Caco-2 (cell line): ENCODE results near the gene PGR. TPM values are rescaled to one million over a fixed set of nuclear protein-coding genes. Genes with fewer than 3 reads are reported as not detected.

ENCODE experiments used
- BruUV-seq: library from RNA; stranded (reverse); fragments of 400-500 nt; replicated peaks from 2 replicates; lab custom pipeline; 2021; lab: Mats Ljungman, UMichigan
- CTCF ChIA-PET: fragments of 300-600 bp; sonication (Branson Sonifier 250); formaldehyde crosslinking; loops from one replicate; lab custom pipeline; 2022; ENCODE audit warnings: antibody characterized with exemption; lab: Charles Lee
- POLR2A ChIA-PET: fragments of 300-600 bp; sonication (Branson Sonifier 250); formaldehyde crosslinking; loops from one replicate; lab custom pipeline; 2022; ENCODE audit warnings: antibody characterized with exemption; lab: Charles Lee
- DNase-seq, 2 experiments: peaks; one replicate each; pipeline versions ENCODE4 v3.0.0 to v3.0.0-alpha.2; 2020 to 2022
- H3K27me3 ChIP-seq: replicated peaks from 2 replicates; pipeline ENCODE4 v1.6.0; 2011; ENCODE audit warnings: low read length; ENCODE audit not compliant: control insufficient read depth, insufficient read depth
- H3K36me3 ChIP-seq: 2 replicates; pipeline ENCODE4 v1.5.1; 2011; ENCODE audit warnings: low read length; ENCODE audit not compliant: control insufficient read depth, insufficient read depth
- H3K4me1 ChIP-seq: fragments of 250-450 bp; sonication (Bioruptor Pico); 2 replicates; pipeline ENCODE4 v1.5.1; 2020; ENCODE audit warnings: mild to moderate bottlenecking
- H3K4me3 ChIP-seq: 2 replicates; pipeline ENCODE4 v1.5.1; 2011; ENCODE audit warnings: low read depth, mild to moderate bottlenecking, control low read depth, low read length
- H3K9me3 ChIP-seq: fragments of 250-450 bp; sonication (Bioruptor Pico); 2 replicates; pipeline ENCODE4 v1.5.1; 2020; ENCODE audit warnings: mild to moderate bottlenecking, moderate library complexity
- H3K27ac Mint-ChIP-seq: one replicate; pipeline ENCODE4 v1.8.0; 2022; ENCODE audit warnings: mixed read lengths; ENCODE audit not compliant: unreplicated experiment
- H3K27me3 Mint-ChIP-seq: one replicate; pipeline ENCODE4 v1.8.0; 2022; ENCODE audit warnings: mixed read lengths; ENCODE audit not compliant: insufficient read depth, unreplicated experiment
- H3K36me3 Mint-ChIP-seq: one replicate; pipeline ENCODE4 v1.8.0; 2022; ENCODE audit warnings: mild to moderate bottlenecking, mixed read lengths; ENCODE audit not compliant: insufficient read depth, unreplicated experiment
- H3K4me1 Mint-ChIP-seq: one replicate; pipeline ENCODE4 v1.8.0; 2022; ENCODE audit warnings: low read depth, mixed read lengths; ENCODE audit not compliant: unreplicated experiment
- H3K4me3 Mint-ChIP-seq: one replicate; pipeline ENCODE4 v1.8.0; 2022; ENCODE audit warnings: mild to moderate bottlenecking, moderate library complexity, mixed read lengths; ENCODE audit not compliant: unreplicated experiment
- H3K9me3 Mint-ChIP-seq: one replicate; pipeline ENCODE4 v1.8.0; 2022; ENCODE audit warnings: mixed read lengths; ENCODE audit not compliant: unreplicated experiment
- CTCF ChIP-seq, 2 experiments: fragments of 200-600 bp in 1 of 2; IDR thresholded peaks; 1 replicate in 1 of 2; 2 replicates in 1 of 2; pipeline versions ENCODE4 v1.5.1 to v1.8.0; 2011 to 2022; ENCODE audit warnings: antibody characterized with exemption in 1 of 2, control low read depth in 1 of 2, inconsistent platforms in 1 of 2, low read depth in 1 of 2, low read length in 1 of 2, mild to moderate bottlenecking in 1 of 2, moderate library complexity in 1 of 2; ENCODE audit not compliant: insufficient read depth in 1 of 2, severe bottlenecking in 1 of 2, unreplicated experiment in 1 of 2
- intact Hi-C: fragments of 100-400 bp; cut with micrococcal nuclease; formaldehyde crosslinking; loops from one replicate; pipeline ENCODE4 v1.10.0; 2022; ENCODE audit not compliant: unreplicated experiment
- total RNA-seq: library from RNA; stranded (reverse); gene quantifications from 2 replicates; pipeline ENCODE4 v1.2.3, GENCODE V29; 2022

PGR gene
- total RNA-seq, 1 experiment from 2014 or later, result not detected

GRCh38 chr11:101090679-101091270 lies 38.8 kb downstream of the PGR start:
- H3K27me3 Mint-ChIP-seq, result peaks cover 2% of the 10 kb centered on the region
- ChIA-PET CTCF (no interaction called here), POLR2A (no interaction called here)
- Histone ChIP-seq H3K4me1 (no peaks in the 10 kb centered on the region), H3K9me3 (no peaks in the 10 kb centered on the region), H3K4me3 (no peak overlapping the region), H3K27me3 (no peaks in the 10 kb centered on the region), H3K36me3 (no peaks in the 10 kb centered on the region)
- intact Hi-C loops, result no loop called here
- no peaks in the 10 kb centered on the region for H3K4me1 Mint-ChIP-seq
- H3K9me3 Mint-ChIP-seq, result peaks cover 12% of the 10 kb centered on the region
- H3K36me3 Mint-ChIP-seq, result no peaks in the 10 kb centered on the region
- no peak for TF ChIP-seq CTCF (IDR thresholded peaks at IDR 0.05; ENCODE audit: insufficient read depth in 1 of 2, low read depth in 1 of 2, low read length in 1 of 2, severe bottlenecking in 1 of 2, unreplicated experiment in 1 of 2)
- H3K27ac Mint-ChIP-seq, result no peak overlapping the region
- DNase-seq, result no peak
- H3K4me3 Mint-ChIP-seq, result no peak overlapping the region
- BruUV-seq, result no TSS peak

- Mint-ChIP-seq H3K4me1 (no peaks in the 10 kb centered on the region), H3K36me3 (no peaks in the 10 kb centered on the region), H3K27me3 (no peaks in the 10 kb centered on the region), H3K9me3 (peaks cover 9% of the 10 kb centered on the region), H3K4me3 (no peak overlapping the region), H3K27ac (no peak overlapping the region)
- H3K4me3 ChIP-seq, result no peak overlapping the region
- no peak for TF ChIP-seq CTCF (IDR thresholded peaks at IDR 0.05; ENCODE audit: insufficient read depth in 1 of 2, low read depth in 1 of 2, low read length in 1 of 2, severe bottlenecking in 1 of 2, unreplicated experiment in 1 of 2)
- H3K9me3 ChIP-seq, result no peaks in the 10 kb centered on the region
- H3K4me1 ChIP-seq, result no peaks in the 10 kb centered on the region
- H3K36me3 ChIP-seq, result no peaks in the 10 kb centered on the region
- POLR2A ChIA-PET, result no interaction called here
- intact Hi-C loops, result loop anchor here (1.0 kb wide), 1 partner anchor 241 kb away; no protein-coding TSS in a partner anchor
- DNase-seq, result no peak
- CTCF ChIA-PET, result interaction anchor here (0.9 kb wide), 1 partner anchor 241 kb away, joined by 3 read pairs; no protein-coding TSS in a partner anchor
- H3K27me3 ChIP-seq, result no peaks in the 10 kb centered on the region
- no TSS peak for BruUV-seq
Measured at GRCh38 chr11:101083335-101083734, 46.3 kb downstream of the PGR start.

- no peak for TF ChIP-seq CTCF (IDR thresholded peaks at IDR 0.05; ENCODE audit: insufficient read depth in 1 of 2, low read depth in 1 of 2, low read length in 1 of 2, severe bottlenecking in 1 of 2, unreplicated experiment in 1 of 2)
- H3K9me3 Mint-ChIP-seq, result peaks cover 9% of the 10 kb centered on the region
- ChIA-PET CTCF (no interaction called here), POLR2A (no interaction called here)
- no TSS peak for BruUV-seq
- no peaks in the 10 kb centered on the region for H3K36me3 Mint-ChIP-seq
- Histone ChIP-seq H3K4me1 (no peaks in the 10 kb centered on the region), H3K36me3 (no peaks in the 10 kb centered on the region), H3K4me3 (no peak overlapping the region), H3K27me3 (no peaks in the 10 kb centered on the region), H3K9me3 (no peaks in the 10 kb centered on the region)
- intact Hi-C loops, result loop anchor here (1.0 kb wide), 1 partner anchor 241 kb away; no protein-coding TSS in a partner anchor
- no peaks in the 10 kb centered on the region for H3K4me1 Mint-ChIP-seq
- no peak overlapping the region for H3K4me3 Mint-ChIP-seq
- DNase-seq, result no peak
- H3K27ac Mint-ChIP-seq, result no peak overlapping the region
- no peaks in the 10 kb centered on the region for H3K27me3 Mint-ChIP-seq
Measured at GRCh38 chr11:101082813-101083212, 46.8 kb downstream of the PGR start.
